Activated CD4-positive, CD25-positive, alpha-beta regulatory T cell treated with anti-CD3 and anti-CD28 coated beads, Interleukin-2, amount 50 U/mL, for 24 hours (primary cell): ENCODE measurements around the gene TBX1.
A peak's percentile ranks its signal among the peaks of the same experiment; 100 is the strongest.
"Not testable (repeated sequence)": the region's sequence is repeated elsewhere in the genome, so short reads cannot be mapped to it uniquely, and the experiment has no call there.

Source experiments
- ATAC-seq, 2 donors: fragments of 150-1000 bp; cut with Tn5 transposase; one replicate each; pipeline ENCODE4 v1.10.0; 2021; ENCODE audit warnings: mild to moderate bottlenecking in 1 of 2, moderate library complexity in 1 of 2

The TBX1 gene

DNA sequence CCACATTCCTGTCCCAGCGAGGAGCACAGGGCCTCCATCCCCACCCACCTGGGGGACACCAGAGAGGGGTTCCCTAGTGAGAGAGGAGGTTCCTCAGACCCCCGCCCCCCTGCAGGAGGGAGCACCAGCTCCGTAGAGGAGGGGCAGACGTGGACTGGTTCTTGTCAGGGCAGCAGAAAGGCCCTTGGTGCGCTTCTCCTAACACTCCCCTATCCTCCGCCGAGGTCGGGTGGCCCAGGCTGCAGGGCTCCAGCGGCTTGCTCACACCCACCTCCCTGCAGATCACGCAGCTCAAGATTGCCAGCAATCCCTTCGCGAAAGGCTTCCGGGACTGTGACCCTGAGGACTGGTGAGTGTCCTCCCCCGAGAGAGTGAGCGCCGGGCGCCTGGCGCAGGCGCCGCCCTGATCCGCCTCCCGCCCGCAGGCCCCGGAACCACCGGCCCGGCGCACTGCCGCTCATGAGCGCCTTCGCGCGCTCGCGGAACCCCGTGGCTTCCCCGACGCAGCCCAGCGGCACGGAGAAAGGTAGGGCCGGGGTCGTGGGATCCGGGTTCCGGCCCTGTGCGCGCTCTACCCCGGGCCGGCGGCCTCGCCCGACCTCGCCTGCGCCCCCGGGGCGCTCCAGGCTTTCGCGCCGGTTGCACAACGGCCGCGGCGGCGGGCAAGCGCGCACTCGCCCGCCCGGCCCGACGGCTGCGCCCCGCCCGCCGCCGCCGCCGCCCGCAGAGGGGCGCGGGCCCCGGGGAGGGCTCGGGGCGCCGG is 5.1 kb downstream of the TBX1 start:
- peak; percentile 5 to 18 for ATAC-seq

- ATAC-seq, result no peak
Observed at GRCh38 chr22:19766240-19766510, 5.6 kb downstream of the TBX1 start.

DNA sequence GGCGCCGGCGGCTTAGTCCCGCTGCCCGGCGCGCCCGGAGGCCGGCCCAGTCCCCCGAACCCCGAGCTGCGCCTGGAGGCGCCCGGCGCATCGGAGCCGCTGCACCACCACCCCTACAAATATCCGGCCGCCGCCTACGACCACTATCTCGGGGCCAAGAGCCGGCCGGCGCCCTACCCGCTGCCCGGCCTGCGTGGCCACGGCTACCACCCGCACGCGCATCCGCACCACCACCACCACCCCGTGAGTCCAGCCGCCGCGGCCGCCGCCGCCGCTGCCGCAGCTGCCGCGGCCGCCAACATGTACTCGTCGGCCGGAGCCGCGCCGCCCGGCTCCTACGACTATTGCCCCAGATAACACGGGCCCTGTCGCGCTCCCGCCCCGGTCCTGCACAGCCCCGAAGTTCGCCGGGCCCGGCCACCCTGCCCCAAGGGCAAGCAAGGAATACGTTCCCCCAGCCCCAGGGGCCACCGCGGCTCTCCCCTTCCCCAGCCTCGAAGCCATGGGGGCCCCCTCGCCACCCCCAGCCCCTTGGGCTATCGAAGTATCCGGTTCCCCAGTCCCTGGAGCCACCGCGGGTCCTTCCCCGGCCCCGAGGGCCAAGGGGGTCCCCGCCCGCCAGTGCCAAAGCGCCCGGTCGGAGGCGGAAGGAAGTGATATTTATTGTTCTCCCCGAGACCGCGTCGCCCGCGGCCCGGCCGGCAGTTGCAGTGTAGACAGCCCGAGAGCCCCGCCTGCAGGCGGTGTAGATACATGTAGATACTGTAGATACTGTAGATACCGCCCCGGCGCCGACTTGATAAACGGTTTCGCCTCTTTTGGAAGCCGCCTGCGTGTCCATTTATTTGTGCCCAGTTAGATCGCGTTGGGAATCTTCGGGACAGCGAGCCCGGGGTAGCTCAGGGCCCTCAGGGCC is 6.2 kb downstream of the TBX1 start:
- ATAC-seq, result peak; percentile 61 to 68

DNA sequence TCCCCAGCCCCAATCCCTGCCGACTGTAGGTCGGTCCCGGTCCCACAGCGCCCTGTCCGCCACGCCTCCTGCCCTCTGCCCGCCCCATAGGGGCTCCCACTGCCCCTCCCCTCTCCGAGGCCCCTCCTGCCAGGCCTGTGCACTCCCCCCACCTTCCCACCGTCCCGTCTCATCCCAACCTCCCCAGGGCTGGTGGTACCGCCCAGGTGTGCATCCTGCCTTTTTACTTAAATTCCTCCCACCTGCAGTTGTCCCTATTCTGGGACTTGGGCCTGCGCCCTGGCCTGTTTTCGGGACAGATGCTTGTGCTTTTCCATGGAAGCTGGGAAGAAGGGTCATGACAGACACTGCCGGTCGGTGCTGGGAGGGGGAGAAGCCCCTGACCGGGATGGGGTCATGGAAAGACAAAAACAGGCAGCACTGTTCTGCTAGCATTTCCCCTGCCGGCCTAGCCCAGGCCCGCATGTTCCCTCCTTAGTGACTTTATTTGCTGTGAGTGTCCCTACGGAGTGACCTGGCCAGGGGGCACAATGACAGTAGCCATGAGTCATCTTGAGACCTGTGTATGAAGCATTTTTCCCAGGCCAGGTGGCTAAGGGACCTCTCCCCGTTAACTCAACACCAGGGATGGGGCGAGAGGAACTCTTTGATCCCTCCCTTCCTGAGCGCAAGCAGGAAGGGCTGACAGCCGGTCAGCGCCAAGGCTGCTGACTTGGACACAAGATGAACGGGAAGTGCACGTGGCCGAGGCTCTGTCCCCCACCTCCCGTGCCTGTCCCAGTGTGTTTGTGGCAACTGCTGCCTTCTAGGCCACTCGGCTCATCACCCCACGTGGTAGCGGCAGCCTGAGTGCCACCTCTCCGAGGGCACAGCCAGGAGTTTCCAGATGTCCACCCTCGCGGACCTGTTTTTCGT is 7.1 kb downstream of the TBX1 start:
- peak in 1 of 2 donors; percentile 12 for ATAC-seq

GRCh38 chr22:19769393-19769715 is 8.8 kb downstream of the TBX1 start:
- ATAC-seq, result no peak

DNA sequence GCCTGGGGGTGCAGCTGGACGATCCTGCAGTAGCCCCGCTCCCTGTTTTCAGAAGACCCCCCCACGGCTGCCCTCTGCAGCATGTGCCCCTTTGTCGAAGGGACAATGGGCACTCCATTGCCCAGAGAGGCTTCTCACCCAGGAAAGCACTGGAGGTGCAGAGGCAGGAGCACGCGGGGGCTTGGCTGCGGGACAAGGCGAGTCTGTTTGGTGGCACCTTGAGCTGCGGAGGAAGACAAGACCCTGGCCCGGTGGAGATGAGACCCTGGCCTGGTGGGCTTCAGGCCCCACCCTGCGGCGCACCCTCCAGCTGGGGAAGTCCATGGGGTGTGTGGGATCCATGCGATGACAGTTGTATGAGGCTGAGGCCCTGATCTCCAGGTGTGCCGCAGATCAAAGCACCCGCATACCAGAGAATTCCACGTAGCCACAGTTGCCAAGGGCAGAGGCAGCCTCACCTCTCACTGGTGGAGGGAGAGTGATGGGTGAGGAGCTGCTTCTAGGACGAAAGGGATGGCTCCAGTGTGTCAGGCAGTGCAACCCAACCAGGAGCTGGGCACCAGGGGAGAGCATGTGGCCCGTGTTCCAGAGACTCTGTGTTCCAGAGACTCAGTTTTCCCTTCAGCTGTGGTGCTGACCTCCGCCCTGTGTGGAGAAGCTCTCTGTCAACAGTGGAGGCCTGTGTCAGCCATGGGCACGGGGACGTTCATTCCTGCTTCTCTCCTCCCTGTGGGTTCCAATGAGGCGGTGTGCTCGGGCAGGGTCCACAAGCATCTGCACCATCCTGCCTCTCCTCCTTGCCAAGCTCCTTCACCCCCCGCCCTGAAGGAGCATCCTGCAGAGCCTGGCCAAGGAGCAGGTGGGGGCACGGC is 10.0 kb downstream of the TBX1 start:
- no peak for ATAC-seq

DNA sequence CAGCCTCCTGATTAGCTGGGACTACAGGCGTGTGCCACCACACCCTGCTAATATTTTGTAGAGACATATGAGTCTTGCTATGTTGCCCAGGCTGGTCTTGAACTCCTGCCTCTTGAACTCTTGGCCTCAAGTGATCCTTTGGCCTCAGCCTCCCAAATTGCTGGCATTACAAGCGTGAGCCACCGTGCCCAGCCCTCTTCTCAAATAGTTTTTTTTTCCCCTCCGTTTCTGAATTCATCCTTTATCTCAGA is 11.8 kb downstream of the TBX1 start:
- no peak for ATAC-seq

GRCh38 chr22:19772673-19773469 is 12.3 kb downstream of the TBX1 start:
- ATAC-seq, result no peak

DNA sequence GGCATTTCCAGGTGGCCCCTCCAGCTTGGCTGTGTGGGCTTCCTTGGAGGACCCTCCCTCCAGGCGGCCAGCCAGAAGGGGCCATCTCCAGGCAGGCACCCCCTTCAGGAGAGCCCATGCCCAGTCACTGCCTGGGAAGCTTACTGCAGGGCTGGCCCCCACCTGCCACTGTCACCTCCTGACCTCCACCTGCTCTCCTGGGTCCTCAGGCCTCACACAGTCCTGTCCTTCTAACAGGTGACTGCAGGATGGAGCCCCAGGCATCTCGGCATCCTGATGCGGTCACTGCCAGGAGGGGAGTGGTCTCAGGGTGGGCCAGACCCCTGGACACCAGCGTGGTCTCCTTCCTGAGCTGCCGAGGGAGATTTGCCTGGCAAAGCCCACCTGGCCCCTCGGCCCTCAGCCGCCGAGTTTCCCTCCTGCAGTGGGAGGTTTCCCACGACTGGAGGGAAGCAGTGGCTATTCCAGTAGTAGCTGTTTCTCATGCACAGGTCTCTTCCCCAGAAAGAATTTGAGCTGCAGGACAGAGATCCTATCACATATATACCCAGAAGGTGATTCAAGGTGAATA is 13.0 kb downstream of the TBX1 start:
- ATAC-seq, result no peak

DNA sequence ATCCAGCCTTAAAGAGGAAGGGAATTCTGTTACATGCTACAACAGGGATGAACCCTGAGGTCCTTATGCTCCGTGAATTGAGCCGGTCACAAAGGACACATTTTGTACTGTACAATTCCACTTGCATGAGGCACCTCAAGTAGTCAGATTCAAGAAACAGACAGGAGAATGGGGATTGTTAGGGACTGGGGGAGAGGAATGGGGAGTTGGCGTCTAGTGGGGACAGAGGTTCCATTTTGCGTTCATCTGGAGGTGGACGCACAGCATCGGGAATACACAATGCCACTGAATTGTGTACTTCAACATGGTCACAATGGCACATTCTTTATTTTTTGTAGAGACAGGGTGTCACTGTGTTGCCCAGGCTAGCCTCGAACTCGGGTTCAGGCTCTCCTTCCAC is 14.1 kb downstream of the TBX1 start:
- ATAC-seq, result no peak

DNA sequence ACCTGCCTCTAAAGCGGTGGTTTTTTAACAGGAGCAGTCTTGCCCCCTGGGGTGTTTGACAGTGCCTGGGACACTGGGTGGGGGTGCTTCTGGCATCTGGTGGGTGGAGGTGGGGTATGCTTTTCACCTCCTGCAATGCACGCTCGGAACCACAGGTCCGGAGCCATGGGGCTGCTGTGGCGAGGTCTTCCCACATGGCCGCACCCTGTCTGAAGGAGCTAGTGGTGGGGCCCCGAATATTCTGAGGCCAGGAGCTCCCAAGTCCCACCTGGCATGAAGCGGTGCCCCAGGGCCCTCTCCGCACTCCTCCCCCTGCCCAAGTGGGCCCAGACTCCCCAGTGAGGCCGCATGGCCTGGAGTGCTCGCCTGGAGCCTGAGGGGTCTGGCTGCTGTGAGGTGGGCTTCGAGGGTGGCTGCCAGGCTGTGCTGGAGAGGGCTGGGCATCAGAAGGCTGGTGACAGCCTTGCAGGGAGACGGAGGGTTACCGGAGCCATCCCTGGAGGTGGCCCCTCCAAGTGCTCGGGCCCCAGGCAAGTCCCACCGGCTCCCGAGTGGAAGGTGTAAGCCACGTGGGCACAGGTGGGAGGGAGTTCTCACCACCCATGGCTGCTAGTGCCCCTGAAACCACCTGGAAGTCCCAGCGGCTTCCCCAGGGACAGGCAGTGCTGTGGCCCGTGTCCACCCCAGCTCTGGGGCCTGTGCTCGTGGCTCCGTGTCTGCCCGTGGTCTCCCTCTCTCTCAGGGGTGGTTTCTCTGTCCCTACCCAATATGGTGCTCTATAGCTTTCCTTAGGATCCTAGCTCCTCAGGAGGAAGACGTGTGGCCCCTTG is 15.1 kb downstream of the TBX1 start:
- no peak for ATAC-seq

- ATAC-seq, result no peak
Observed at GRCh38 chr22:19776433-19777031, 16.0 kb downstream of the TBX1 start.

DNA sequence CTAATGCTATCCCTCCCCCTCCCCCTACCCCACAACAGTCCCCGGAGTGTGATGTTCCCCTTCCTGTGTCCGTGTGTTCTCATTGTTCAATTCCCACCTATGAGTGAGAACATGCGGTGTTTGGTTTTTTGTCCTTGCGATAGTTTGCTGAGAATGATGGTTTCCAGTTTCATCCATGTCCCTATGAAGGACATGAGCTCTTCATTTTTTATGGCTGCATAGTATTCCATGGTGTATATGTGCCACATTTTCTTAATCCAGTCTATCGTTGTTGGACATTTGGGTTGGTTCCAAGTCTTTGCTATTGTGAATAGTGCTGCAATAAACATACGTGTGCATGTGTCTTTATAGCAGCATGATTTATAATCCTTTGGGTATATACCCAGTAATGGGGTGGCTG is 16.6 kb downstream of the TBX1 start:
- ATAC-seq, result not testable (repeated sequence)

GRCh38 chr22:19779011-19779421 is 18.4 kb downstream of the TBX1 start:
- no peak for ATAC-seq

GRCh38 chr22:19779685-19780268 is 19.2 kb downstream of the TBX1 start:
- ATAC-seq, result no peak

- no peak for ATAC-seq
Observed at GRCh38 chr22:19782533-19782932, 22.0 kb downstream of the TBX1 start.

DNA sequence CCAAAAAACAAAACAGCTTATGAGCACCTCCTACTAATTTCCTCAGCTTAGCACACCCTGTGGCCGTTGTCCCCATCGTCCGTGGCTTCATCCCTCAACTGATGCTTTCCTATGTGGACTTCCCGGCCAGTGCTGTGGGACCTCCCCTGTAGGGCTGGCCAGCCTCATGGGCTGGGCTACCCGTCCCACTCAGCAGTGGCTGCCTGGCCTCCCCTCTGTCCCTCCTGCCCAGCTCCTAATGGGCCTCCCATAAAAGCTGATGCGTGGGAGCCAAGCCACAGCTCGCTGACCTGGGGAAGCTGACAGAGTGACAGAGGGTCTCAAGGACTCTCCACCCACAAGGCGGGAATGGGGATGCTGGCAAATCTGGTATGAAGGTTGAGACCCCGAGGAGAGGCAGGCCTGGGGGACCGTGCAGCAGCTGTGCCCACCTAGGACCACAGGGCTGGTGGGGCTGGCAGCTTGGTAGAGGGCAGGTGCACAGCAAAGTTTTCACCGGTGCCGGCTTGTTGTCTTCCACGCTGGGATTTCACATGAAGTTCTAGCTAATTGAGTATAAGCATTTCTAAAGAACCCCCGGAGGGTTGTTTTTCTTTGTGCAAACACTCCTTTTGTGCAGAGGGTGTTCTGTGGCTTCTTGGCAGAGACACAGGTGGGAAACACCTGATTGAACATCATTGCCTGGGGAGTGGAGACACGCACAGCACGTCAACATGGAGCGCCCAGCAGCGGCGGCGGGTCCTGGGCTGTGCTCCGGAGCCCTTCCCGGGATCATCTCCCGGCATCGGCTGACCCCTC is 23.2 kb downstream of the TBX1 start:
- ATAC-seq, result no peak

DNA sequence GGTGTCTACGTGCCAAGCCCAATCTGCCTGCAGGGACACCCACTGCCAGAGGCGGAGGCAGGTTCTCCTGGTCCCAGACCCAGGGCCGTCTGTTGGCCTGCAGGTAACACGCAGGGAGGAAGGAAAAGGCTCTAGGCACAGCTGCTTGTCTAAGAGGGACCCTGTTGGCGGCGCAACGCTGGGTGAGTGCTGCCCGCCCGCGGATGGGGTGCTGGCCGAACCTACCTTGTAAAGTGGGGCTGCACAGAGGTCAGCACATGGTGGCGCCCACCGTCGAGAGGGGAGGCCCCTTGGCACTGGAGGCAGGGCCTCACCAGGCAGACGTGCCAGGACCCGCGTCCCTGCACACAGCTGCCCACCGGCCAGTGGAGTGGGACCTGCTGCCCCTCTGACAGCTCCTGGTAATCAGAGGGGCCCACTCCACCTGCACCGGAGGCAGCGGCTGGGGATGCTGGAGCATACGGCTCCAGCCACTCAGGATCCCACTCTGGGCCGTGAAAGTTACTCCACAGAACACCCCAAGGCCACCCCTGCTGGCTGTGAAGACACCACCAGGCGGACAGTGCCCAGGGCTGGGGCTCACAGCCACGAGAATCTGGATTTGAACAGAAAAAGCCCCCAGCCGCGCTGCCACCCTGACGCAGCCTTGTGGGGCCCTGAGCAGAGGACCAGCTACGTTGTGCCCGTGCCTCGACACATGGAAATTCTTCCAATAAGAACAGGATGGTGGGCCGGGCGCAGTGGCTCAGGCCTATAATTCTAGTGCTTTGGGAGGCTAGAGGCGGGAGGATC is 24.0 kb downstream of the TBX1 start:
- ATAC-seq, result no peak
